Measurements from ENCODE around the gene ZRANB3.
"Not testable (repeated sequence)": the region's sequence is repeated elsewhere in the genome, so short reads cannot be mapped to it uniquely, and the experiment has no call there.

Gene ZRANB3

DNA sequence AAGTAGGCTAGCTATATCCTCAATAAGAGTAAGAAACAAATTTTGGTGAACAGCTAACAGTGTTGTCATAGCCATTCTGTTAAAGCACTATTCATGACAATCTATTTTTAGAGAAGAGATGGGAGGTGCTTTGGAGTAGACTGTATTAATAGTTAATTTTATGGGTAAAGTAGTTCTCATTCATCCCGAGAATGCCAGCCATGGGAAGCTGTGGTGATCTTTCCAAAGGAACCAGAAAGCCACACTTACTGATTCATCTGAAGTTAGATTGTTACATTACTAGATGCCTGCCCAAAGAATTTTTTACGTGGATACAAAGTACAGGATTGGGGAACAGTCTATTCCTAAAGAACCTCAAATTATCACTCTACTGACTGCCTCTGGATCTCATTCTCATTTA lies 74.6 kb downstream of the ZRANB3 start:
- H3K4me3 ChIP-seq: no peak overlapping the region
- no peak for DNase-seq (ENCODE audit: low spot score)
- TF ChIP-seq, protein P1, sequence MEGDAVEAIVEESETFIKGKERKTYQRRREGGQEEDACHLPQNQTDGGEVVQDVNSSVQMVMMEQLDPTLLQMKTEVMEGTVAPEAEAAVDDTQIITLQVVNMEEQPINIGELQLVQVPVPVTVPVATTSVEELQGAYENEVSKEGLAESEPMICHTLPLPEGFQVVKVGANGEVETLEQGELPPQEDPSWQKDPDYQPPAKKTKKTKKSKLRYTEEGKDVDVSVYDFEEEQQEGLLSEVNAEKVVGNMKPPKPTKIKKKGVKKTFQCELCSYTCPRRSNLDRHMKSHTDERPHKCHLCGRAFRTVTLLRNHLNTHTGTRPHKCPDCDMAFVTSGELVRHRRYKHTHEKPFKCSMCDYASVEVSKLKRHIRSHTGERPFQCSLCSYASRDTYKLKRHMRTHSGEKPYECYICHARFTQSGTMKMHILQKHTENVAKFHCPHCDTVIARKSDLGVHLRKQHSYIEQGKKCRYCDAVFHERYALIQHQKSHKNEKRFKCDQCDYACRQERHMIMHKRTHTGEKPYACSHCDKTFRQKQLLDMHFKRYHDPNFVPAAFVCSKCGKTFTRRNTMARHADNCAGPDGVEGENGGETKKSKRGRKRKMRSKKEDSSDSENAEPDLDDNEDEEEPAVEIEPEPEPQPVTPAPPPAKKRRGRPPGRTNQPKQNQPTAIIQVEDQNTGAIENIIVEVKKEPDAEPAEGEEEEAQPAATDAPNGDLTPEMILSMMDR (IDR thresholded peaks at IDR 0.05): no peak
- H3K27ac ChIP-seq: no peak overlapping the region

DNA sequence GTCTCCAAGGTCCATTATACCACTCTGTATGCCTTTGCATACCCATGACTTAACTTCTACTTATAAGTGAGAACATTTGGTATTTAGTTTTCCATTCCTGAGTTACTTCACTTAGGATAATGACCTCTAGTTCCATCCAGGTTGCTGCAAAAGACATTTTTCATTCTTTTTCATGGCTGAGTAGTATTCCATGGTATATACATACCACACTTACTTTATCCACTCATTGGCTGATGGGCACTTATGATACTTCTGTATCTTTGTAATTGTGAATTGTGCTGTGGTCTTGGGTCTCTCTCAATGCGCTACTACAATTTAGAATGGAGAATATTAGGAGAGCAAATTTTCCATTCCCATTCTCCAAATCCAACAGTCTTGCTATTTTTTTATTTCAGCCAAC lies 76.4 kb downstream of the ZRANB3 start:
- no peak for DNase-seq (ENCODE audit: low spot score)
- Histone ChIP-seq H3K4me3 (no peak overlapping the region), H3K27ac (no peak overlapping the region)
- TF ChIP-seq, protein P1 (IDR thresholded peaks at IDR 0.05): no peak

DNA sequence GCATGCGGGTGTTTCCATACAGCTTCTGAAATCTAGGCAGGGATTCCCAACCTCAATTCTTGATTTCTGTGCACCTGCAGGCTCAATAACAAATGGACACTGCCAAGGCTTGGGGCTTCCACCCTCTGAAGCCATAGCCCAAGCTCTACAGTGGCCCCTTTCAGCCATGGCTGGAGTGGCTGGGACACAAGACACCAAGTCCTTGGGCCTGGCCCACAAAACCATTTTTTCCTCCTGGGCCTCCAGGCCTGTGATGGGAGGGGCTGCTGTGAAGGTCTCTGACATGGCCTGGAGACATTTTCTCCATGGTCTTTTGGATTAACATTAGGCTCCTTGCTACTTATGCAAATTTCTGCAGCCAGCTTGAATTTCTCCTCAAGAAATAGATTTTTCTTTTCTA lies 78.0 kb downstream of the ZRANB3 start:
- H3K27ac ChIP-seq; H3K4me3 ChIP-seq; DNase-seq (ENCODE audit: low spot score): not testable (repeated sequence)

DNA sequence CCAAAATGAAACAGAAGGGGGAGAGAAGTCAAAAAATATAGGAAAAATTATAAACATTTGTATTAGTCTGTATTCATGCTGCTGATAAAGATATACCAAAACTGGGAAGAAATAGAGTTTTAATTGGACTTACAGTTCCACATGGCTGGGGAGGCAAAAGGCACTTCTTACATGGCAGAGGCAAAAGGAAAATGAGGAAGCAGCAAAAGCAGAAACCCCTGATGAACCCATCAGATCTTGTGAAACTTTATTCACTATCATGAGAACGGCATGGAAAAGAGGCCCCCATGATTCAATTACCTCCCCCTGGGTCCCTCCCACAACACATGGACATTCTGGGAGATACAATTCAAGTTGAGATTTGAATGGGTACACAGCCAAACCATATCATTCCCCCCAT lies 79.1 kb downstream of the ZRANB3 start:
- Histone ChIP-seq H3K27ac (no peak overlapping the region), H3K4me3 (no peak overlapping the region)
- DNase-seq (ENCODE audit: low spot score): no peak
- TF ChIP-seq, protein P1 (IDR thresholded peaks at IDR 0.05): no peak

DNA sequence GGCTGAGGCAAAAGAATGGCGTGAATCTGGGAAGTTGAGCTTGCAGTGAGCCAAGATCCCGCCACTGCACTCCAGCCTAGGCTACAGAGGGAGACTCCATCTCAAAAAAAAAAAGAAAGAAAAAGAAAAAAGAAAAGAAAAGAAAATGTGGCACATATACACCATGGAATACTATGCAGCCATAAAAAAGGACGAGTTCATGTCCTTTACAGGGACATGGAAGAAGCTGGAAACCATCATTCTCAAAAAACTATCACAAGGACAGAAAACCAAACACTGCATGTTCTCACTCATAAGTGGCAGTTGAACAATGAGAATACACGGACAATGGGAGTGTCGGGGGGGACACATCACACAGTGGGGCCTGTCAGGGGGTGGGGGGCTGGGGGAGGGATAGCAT lies 88.0 kb downstream of the ZRANB3 start:
- H3K4me3 ChIP-seq; DNase-seq (ENCODE audit: low spot score); H3K27ac ChIP-seq: not testable (repeated sequence)

DNA sequence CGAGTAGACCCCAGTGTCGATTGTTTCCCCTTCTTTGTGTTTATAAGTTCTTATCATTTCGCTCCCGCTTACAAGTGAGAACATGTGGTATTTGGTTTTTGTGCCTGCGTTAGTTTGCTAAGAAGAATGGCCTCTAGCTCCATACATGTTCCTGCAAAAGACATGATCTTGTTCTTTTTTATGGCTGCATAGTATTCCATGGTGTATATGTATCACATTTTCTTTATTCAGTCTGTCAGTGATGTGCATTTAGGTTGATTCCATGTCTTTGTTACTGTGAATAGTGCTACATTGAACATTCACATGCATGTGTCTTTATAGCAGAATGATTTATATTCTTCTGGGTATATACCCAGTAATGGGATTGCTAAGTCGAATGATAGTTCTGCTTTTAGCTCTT lies 95.9 kb downstream of the ZRANB3 start:
- not testable (repeated sequence) for H3K4me3 ChIP-seq; H3K27ac ChIP-seq; DNase-seq (ENCODE audit: low spot score)

DNA sequence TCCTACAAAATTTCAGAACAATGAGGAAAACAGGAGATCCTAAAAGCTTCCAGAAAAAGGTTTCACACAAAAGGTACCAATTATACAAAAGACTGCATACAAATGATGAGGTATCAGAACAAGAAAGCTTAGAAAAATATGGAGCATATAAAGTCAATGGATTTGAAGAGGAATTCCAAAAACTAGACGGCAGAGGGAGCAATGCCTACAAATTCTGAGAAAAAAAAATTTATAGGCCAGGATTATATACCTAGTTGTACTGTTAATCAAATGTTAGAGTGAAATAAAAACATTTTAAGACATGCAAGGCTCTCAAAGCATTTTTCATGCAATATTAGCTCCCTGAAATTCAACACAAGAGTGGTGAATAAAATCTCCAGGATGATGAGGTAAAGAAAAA lies 106.2 kb downstream of the ZRANB3 start:
- Histone ChIP-seq H3K27ac (no peak overlapping the region), H3K4me3 (no peak overlapping the region)
- TF ChIP-seq, protein P1 (IDR thresholded peaks at IDR 0.05): no peak
- no peak for DNase-seq (ENCODE audit: low spot score)

DNA sequence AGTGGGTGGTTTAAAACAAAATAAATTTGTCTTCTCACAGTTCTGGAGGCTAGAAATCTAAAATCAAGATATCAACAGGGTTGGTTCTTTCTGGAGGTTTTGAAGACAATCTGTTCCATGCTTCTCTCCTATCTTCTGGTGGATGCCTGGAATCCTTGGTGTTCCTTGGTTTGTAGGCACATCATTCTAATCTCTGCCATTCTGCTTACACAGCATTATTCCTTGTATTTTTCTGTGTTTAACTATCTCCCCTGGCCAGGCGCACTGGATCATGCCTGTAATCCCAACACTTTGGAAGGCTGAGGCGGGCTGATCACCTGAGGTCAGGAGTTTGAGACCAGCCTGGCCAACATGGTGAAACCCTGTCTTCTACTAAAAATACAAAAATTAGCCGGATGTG lies 108.1 kb downstream of the ZRANB3 start:
- TF ChIP-seq, protein P1 (IDR thresholded peaks at IDR 0.05): no peak
- Histone ChIP-seq H3K27ac (no peak overlapping the region), H3K4me3 (no peak overlapping the region)
- DNase-seq (ENCODE audit: low spot score): no peak

DNA sequence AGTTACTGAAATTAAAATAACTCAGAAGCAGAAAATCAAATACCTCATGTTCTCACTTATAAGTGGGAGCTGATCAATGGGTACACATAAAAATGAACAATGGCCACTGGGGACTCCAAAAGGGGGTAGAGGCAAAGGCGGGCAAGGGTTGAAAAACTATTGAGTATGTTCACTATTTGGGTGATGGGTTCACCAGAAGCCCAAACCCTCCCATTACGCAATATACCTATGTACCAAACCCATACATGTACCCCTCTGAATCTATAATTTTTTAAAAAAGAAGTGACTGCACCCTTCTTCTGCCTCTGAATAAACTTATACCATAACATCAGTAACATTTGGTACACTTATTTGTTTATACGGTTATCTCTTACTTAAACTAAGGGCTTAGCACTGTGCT lies 119.4 kb downstream of the ZRANB3 start:
- DNase-seq (ENCODE audit: low spot score): no peak
- Histone ChIP-seq H3K4me3 (no peak overlapping the region), H3K27ac (no peak overlapping the region)
- TF ChIP-seq, protein P1 (IDR thresholded peaks at IDR 0.05): no peak

Data from coronary artery (tissue), 2 donors.